Measurements from ENCODE around the gene LRP1B.
"Not testable (repeated sequence)": the region's sequence is repeated elsewhere in the genome, so short reads cannot be mapped to it uniquely, and the experiment has no call there.

The LRP1B gene

DNA sequence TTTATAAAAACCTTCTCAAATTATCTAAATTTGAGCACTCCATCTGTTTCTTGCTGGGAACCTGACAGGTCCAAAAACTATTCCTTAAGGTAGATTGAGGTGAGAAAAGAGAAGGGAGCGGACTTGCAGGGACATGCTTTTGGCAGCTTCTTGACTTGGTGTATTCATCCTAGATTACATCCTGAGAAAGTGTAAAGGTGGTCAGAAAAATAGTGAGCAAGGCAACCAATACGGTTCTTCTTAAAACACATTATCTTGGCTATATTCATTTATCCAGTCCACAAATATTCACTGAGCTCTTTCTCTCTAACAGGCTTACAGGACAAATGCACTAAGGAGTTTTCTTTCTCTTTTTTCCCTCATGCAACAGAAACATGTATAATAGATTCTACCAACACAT, 230.0 kb downstream of the LRP1B start:
- no peak for DNase-seq (ENCODE audit: low read depth in 1 of 2, low spot score in 1 of 2)

DNA sequence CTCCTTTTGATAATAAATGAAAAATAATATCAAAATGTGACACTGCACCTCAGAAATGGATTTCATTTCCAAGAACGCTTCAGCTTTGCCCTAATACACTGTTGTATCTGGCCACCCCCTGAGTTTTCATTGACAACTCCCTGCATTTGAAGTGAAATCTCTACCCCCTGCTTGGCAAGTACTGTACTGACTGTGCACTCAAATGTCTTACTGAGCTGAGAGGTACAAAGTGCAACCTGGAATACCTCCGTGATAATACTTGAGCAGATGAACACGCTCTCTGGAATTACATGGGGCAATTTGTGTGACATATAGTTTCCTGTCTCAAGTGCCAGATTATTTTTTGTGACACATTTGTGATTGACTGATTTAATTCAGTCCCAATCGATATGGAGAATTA, 231.1 kb downstream of the LRP1B start:
- DNase-seq (ENCODE audit: low read depth in 1 of 2, low spot score in 1 of 2) = no peak

DNA sequence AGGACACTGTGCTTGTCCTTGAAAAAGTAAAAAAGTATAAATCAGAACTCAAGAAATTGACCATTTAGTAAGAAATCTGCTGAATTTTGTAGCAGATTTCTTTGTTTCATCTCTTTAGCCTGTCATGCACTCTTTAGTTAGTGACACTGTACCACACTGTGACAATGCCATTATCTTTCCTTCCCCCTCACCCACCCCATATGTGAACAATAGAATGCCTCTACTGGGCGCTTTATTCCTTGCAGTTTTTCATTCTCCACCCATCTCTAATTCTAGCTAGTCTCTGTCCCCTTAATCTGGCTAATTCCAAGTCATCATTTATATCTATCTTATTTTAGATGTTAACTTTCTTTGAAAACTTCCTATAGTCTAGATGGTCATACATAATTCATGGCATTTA, 241.0 kb downstream of the LRP1B start:
- no peak for DNase-seq (ENCODE audit: low read depth in 1 of 2, low spot score in 1 of 2)

DNA sequence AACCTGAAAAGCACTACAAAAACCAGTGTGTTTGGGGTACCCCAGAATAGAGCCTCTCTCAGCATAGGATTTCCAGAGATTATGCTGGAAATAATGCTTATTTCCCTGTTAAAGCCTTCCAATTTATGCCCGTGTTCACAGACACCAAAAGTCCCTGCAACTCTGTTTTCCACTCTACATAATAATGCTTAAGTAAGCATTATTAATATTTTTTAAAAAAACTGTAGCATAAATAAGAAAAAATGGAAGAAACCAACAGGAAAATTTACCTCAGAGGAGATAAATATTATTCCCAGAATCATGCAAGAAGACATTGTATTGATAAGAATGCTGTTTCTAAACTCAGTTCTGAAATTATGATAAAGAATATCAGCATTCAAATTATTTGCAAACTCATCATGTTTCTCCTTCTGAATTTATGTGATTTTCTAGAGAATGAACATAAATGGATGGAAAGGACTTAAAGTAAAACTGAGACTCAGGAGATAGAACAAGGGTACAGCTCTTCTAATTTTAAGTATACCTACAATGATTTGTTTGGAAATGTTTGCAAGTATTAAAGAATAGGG, 241.7 kb downstream of the LRP1B start:
- no peak for DNase-seq (ENCODE audit: low read depth in 1 of 2, low spot score in 1 of 2)

DNA sequence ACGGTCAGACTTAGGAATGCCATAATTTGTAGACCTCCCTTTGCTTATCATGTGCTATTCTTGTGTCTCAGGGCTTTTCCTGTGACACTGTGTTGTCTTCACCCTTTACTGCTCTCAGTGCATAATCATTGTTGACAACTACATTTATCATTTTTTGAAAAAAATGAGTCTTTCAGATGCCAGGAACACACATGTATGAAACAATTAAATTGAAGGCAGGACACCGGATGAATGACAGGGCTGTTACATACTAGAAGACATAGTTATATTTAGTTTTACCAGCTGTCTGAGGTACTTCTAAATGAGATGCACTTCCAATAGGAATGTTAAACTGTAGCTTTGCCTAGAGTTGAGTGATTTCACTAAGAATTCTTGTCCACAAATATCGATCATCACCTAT, 243.5 kb downstream of the LRP1B start:
- DNase-seq (ENCODE audit: low read depth in 1 of 2, low spot score in 1 of 2) = no peak

DNA sequence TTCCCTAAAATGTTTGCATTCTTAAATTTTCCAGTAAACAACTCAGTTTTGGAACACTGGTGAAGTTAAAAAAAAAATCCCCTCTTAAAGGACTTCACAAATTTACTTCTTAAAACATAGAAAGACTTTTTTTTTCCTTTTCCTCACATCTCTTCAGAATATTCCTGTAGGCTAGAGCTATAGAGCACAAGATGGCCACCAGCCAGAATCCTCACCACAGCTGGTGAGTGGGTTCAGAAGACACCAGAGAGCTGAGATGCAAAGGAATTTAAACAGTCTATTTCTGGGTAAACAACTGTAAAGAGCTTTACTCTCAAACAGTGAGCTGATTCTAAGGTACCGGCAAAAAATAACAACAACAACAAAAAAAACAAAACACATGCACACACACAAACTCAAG, 252.8 kb downstream of the LRP1B start:
- DNase-seq (ENCODE audit: low read depth in 1 of 2, low spot score in 1 of 2) = no peak

DNA sequence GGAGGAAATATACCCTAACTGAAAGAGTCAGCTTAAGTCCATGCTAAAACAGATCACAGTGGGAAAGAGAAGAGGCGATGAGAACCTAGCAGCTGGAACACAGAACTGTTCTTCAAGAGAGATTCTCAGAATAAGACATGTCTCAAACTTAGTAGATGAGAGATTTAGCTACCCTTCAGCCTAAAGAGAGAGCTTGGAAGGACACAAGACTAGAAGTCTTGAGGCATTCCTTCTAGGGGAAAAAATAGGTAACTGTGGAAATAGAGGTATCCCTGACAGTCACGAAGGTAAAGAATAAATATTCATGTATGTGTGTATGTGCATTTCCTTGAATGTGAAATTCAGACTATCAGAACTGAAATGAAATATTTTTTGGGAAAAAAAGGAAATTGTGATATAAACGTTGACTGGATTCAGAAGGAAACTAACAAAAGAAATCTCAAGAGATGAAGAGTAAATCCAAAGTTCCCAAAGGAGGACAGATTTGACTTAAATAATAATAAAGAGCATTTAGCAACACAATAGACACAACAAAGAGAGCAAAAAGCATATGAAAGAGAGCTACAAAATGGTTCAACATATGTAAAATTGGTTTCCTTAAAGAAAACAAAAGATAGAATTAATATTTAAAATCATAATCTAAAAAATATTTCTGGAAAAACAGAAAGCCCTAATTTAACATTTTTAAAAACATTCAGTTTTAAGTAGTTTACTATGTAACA, 258.7 kb downstream of the LRP1B start:
- DNase-seq (ENCODE audit: low read depth in 1 of 2, low spot score in 1 of 2) = no peak

DNA sequence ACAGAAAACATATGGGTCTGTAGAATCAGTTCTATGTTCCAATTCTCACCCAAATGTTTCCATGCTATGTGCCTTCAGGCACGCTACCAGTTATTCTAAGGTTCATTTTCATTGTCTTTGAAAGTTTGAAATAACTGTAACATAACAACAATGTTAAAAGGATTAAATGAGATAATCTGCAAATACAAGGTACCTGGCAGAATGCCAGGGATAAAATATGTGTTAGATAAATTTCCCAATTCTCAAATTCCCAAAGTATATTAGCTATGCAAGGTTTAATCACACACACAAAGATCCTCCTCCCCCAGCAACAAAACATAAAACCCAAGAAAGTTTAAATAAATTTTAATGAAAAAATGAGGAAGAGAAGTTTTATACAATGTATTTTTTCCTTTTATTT, 261.2 kb downstream of the LRP1B start:
- DNase-seq (ENCODE audit: low read depth in 1 of 2, low spot score in 1 of 2) = no peak

DNA sequence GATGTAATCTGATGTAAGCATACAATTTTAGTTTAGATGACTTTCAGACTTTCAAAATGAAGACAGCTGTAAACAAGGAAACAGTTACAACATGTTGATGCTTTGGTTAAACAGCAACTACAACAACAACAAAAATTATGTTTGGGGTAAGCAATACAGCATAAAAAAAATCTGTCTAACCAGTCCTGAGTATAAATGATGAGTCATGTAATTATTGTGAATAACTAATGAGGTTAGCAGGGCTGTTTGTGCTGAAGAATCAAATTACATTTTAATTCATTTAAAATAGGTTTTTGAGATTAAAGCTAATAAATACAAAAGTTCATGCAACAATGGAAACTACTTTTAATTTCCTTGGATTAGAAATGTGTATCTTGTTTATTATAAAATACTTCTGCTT, 266.9 kb downstream of the LRP1B start:
- DNase-seq (ENCODE audit: low read depth in 1 of 2, low spot score in 1 of 2) = no peak

DNA sequence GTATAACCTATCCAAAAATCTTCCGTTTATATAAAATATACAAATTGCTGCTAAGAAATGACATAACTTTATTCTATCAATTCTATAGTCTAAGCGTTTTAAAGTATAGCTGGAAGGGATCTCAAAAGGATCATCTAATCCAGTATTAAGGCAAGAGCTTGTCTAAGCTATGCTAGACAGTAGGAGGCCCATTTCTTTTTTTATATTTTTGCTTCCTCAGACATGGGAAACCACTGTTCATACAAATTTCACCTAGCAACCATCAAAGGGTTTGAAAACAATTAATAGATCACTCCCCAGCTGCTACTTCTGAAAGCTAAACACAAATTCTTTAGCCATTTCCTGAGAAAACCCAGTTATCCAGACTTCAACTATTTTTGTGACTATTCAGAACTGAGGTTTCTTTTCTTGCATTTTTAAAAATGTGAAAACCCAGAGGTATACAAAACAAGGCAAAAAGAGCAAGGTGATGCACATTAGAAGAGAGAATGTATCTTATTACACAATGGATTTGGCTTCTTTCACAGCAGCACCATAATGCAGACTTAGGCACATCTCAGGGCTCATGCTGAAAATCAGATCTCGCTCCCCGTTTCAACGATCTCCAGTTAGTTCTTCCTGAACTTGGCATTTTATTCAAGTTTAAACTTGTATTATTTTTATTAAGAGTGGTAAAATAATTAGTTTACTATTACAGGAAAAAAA, 274.4 kb downstream of the LRP1B start:
- DNase-seq (ENCODE audit: low read depth in 1 of 2, low spot score in 1 of 2) = no peak

DNA sequence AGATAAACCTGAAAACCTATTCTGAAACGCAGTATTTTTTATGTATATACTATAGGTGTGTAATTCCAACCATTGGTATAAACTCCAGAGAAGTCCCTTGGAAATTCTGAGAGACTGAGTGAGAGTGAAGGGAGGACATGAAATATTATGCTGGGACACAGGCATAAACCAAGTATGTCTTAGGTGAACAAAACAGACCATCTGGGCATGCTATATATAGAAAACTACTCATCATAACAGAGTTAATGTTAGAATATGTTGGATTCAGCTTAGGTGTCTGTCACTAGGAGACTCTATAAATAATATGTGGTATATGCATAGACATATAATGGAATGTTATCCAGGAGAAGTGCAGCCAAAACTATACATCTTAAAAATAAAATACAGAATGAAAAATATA, 282.6 kb downstream of the LRP1B start:
- no peak for DNase-seq (ENCODE audit: low read depth in 1 of 2, low spot score in 1 of 2)

DNA sequence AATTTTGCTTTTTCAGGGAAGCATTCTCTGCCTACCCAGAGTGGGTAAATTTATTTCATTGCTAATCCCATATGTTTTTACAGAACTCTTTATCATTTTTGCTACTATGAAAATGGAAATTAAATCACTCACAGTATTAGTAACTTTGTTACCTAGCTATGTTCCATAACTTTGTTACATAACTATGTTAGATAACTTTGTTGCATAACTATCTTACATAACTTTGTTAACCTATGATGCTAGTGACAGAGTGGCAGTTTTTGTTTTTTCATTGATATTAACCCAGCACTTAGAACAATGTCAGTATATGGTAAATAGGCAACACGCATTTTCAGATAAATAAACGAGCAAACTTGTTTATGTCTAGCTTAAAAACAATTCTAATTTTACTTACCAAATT, 286.6 kb downstream of the LRP1B start:
- DNase-seq (ENCODE audit: low read depth in 1 of 2, low spot score in 1 of 2) = no peak

DNA sequence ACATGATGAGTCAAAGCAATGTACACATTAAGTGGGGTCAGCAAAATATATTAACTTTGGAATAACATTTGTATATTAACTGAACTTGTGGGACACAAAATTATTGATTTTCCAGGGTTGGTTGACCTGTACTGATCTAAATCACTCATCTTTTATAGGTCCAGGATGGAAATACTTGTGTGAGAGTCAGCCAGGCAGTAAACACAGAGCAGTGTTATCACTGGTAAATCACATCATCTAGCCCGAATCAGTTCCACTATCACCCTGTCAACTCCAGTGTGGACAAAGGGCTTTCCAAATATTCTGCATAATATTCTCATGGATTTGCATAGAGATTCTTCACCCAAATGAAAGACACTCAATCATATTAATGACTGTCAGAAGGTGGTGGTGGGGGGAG, 295.7 kb downstream of the LRP1B start:
- no peak for DNase-seq (ENCODE audit: low read depth in 1 of 2, low spot score in 1 of 2)

DNA sequence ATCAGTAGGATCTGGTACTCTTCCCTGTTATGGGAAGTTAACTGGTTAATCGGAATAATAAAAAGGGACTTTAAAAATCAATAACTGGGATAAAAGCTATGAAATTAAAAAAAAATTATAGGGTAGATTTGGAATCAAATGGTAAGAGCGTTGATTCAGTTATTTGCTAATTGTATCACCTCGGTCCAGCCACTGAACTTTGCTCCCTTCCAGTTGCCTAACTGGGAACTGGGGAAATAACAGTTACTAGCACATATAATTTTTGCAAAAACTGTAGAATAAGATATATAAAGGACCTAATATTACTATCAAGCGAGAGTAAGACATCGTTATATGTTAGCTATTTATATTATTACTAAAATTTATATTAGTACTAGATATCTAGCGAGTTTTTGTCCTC, 302.1 kb downstream of the LRP1B start:
- DNase-seq (ENCODE audit: low read depth in 1 of 2, low spot score in 1 of 2) = no peak

DNA sequence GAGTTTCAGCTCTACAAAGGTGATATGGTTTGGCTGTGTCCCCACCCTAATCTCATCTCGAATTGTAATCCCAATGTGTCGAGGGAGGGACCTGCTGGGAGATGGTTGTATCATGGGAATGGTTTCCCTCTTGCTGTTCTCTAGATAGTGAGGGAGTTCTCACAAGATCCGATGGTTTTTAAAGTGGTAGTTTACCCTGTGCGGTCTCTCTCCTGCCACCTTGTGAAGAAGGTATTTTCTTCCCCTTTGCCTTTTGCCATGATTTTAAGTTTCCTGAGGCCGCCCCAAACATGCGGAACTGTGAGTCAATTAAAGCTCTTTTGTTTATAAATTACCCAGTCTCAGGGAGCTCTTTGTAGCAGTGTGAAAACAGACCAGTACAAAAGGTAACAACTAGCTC, 306.0 kb downstream of the LRP1B start:
- no peak for DNase-seq (ENCODE audit: low read depth in 1 of 2, low spot score in 1 of 2)

DNA sequence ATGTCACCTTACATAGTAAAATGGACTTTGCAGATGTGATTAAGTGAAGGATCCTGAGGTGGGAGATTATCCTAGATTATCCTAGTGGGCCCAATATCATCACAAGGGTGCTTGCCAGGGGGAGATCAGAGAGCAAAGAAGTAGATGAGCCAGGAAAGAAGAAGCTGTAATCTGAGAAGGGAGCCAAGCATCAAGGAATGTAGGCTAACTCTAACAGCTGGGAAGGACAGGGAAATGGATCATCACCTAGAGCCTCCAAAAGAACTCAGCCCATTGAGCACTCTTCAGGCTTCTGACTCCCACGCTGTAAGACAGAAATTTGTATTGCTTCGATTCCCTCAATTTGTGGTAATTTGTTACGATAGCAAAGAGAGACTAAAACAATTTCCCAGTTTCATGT, 309.9 kb downstream of the LRP1B start:
- no peak for DNase-seq (ENCODE audit: low read depth in 1 of 2, low spot score in 1 of 2)

DNA sequence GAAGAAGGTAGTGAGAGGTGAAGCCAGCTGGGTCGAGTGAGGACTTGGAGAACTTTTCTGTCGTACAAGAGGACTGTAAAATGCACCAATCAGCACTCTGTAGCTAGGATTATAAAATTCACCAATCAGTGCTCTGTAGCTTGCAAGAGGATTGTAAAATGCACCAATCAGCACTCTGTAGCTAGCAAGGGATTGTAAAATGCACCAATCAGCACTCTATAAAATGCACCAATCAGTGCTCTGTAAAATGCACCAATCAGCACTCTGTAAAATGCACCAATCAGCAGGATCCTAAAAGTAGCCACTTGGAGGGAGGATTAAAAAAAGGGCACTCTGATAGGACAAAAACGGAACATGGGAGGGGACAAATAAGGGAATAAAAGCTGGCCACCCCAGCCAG, 315.5 kb downstream of the LRP1B start:
- not testable (repeated sequence) for DNase-seq (ENCODE audit: low read depth in 1 of 2, low spot score in 1 of 2)

DNA sequence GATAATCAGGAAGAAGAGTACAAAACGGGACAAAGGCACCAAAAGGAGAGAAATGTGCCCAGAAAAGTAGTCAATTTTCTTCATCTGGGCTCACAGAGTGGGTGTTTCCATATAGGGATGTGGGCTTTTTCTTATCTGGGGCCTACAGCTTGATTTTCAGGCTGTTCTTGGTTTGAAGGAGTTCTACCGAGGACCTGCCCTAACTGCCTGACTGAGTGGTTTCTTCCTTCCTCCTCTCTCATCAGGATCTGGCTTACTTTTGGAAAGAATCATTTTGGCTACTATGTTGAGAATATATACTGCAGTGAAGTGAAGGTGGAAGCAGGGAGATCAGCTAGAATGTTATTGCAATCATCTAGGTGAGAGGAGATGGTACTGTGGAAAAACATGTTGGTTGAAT, 316.7 kb downstream of the LRP1B start:
- no peak for DNase-seq (ENCODE audit: low read depth in 1 of 2, low spot score in 1 of 2)

DNA sequence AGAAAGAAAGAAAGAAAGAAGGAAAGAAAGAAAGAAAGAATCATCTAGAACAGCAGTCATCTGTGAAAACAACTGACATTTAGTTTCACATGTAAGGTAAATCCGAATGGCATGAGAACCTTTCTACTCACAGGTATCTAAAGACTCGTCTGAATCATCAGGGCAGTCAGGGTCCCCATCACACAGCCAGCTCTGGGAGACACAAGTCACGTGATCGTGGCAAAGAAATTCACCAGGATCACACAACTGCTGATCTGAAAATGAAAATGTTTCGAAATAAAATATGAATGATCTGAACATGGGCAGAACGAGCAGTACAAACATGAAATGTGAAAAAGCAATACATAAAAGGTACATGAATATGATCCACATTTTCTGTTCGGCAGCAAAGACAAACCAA, 320.7 kb downstream of the LRP1B start:
- no peak for DNase-seq (ENCODE audit: low read depth in 1 of 2, low spot score in 1 of 2)

DNA sequence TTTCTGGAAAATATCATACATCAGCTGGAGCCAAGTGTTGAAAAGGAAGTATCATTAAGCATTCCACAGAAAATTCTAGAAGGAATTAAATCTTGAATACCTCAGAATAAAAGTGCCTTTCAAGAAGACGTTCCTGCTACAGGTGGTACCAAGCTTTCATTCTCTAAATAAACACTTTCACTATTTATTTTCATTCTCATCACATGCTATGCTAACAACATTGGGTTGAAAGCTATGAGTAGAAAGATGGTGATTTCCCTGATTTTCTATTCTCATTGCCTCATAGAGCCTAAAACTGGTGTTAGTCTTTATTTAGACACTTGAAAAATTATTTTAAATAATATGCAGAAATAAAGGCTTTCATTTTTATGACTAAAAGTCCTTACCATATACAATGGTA, 324.7 kb downstream of the LRP1B start:
- DNase-seq (ENCODE audit: low read depth in 1 of 2, low spot score in 1 of 2) = no peak

DNA sequence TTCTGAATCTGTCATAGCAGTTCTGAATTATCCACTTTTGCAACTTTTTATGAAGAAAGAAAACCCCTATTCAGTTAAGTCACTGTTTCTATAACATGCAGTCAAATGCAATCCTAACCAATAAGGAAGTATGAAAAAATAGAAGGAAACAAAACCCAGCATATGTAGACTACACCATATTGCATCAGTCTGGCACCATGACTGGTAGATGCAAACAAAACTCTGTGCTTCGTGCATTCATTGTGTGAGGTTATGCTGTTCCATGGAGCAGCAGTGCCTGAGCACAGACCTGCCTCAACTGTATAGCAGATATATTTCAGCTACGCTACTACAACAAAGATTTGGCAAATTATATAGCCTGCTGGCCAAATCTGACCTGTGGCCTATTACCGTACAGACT, 325.5 kb downstream of the LRP1B start:
- DNase-seq (ENCODE audit: low read depth in 1 of 2, low spot score in 1 of 2) = no peak

DNA sequence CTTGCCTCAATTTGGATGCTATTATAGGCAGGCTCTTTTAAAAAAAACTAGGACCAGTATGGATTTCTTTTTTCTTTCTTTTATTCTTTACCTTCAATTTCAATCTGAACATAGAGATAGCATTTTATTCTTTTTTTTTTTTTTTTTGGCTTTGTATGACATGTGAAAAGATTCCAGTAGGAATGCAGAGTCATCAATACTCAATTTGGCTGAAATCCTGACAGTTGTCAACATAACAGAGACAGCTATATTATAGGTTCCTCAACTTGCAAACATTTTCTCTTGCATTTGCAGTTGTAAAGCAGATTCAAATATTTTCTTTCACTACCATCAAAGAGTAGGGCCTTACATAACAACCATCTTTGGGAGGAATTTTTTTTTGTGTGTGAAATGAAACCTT, 334.4 kb downstream of the LRP1B start:
- no peak for DNase-seq (ENCODE audit: low read depth in 1 of 2, low spot score in 1 of 2)

DNA sequence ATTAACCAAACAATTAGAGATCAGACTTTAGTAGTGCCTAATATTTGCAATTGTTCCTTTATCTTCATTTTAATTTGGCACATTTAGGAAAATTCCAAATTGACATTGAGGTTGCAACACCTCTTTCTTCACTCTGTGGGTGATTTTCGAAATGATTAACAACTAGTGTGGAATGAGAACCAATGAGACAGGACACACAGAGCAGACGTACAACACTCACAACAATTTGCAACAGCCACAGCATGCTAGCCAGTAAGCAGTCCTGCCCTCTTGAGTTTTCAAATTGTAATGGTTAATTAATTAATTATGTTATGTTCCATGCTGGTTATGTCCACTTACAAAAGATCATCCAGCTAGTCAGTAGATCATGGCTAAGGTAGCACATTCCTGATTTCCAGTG, 339.3 kb downstream of the LRP1B start:
- DNase-seq (ENCODE audit: low read depth in 1 of 2, low spot score in 1 of 2) = no peak
